IMR-90 (cell line): Measurements from ENCODE around the gene CNKSR3. TPM values are rescaled to one million over a fixed set of nuclear protein-coding genes. Genes with fewer than 3 reads are reported as not detected.

Experiments used
- ATAC-seq: fragments of 200-7000 bp; cut with Tn5 transposase; 2 replicates; pipeline ENCODE4 v1.9.1; 2020; ENCODE audit warnings: low read depth, mild to moderate bottlenecking, moderate library complexity
- BruUV-seq: library from RNA; stranded (reverse); fragments of 400-500 nt; replicated peaks from 2 replicates; lab custom pipeline; 2021; lab: Mats Ljungman, UMichigan
- CTCF ChIA-PET: fragments of 300-600 bp; formaldehyde crosslinking; extraction: SDS; loops from one replicate; lab custom pipeline; 2021; ENCODE audit warnings: antibody characterized with exemption; lab: Yijun Ruan, JAX
- POLR2A ChIA-PET: fragments of 300-600 bp; sonication (Branson Sonifier 250); formaldehyde crosslinking; loops from one replicate; lab custom pipeline; 2022; ENCODE audit warnings: antibody characterized with exemption; ENCODE audit not compliant: unreplicated experiment; lab: Charles Lee
- DNase-seq: peaks from one replicate; pipeline ENCODE4 v3.0.0; 2013
- H2AFZ ChIP-seq: replicated peaks from 2 replicates; pipeline ENCODE3; 2013; ENCODE audit warnings: low read length, mild to moderate bottlenecking; ENCODE audit not compliant: poor library complexity
- H2AK5ac ChIP-seq: 2 replicates; pipeline ENCODE4 v1.6.1; 2013; ENCODE audit warnings: low read depth, low read length, inconsistent platforms
- H2AK9ac ChIP-seq: replicated peaks from 2 replicates; pipeline ENCODE3; 2013; ENCODE audit warnings: mild to moderate bottlenecking, low read depth, low read length, moderate library complexity; ENCODE audit not compliant: poor library complexity
- H2BK120ac ChIP-seq: 2 replicates; pipeline ENCODE4 v1.6.1; 2013; ENCODE audit warnings: low read depth, low read length, inconsistent platforms
- H2BK15ac ChIP-seq: 3 replicates; pipeline ENCODE4 v1.6.1; 2013; ENCODE audit warnings: low read depth, low read length, inconsistent platforms
- H2BK20ac ChIP-seq: 2 replicates; pipeline ENCODE4 v1.6.1; 2013; ENCODE audit warnings: low read depth, mild to moderate bottlenecking, inconsistent platforms, low read length, moderate library complexity
- H2BK5ac ChIP-seq: 2 replicates; pipeline ENCODE4 v1.6.1; 2013; ENCODE audit warnings: mild to moderate bottlenecking, low read depth, low read length, inconsistent platforms; ENCODE audit not compliant: poor library complexity, severe bottlenecking
- H3K14ac ChIP-seq: replicated peaks from 2 replicates; pipeline ENCODE4 v1.6.1; 2013; ENCODE audit warnings: low read depth, low read length, inconsistent platforms
- H3K18ac ChIP-seq: 2 replicates; pipeline ENCODE4 v1.6.1; 2013; ENCODE audit warnings: low read depth, low read length, control low read depth
- H3K23ac ChIP-seq: 2 replicates; pipeline ENCODE4 v1.6.1; 2013; ENCODE audit warnings: low read depth, low read length, inconsistent platforms
- H3K27ac ChIP-seq: 2 replicates; pipeline ENCODE4 v1.5.1; 2013; ENCODE audit warnings: mild to moderate bottlenecking, control low read depth, low read length; ENCODE audit not compliant: insufficient read depth
- H3K27me3 ChIP-seq: 2 replicates; pipeline ENCODE4 v1.6.1; 2013; ENCODE audit warnings: low read length; ENCODE audit not compliant: control insufficient read depth, insufficient read depth
- H3K36me3 ChIP-seq: 2 replicates; pipeline ENCODE4 v1.6.1; 2013; ENCODE audit warnings: low read length, mixed read lengths; ENCODE audit not compliant: control insufficient read depth, insufficient read depth
- H3K4ac ChIP-seq: 2 replicates; pipeline ENCODE4 v1.6.1; 2013; ENCODE audit warnings: low read depth, low read length, inconsistent platforms
- H3K4me1 ChIP-seq: 2 replicates; pipeline ENCODE4 v1.6.1; 2013; ENCODE audit warnings: low read length, mixed read lengths; ENCODE audit not compliant: control insufficient read depth, insufficient read depth
- H3K4me2 ChIP-seq: 2 replicates; pipeline ENCODE4 v1.6.1; 2013; ENCODE audit warnings: low read depth, mild to moderate bottlenecking, control low read depth, low read length, moderate library complexity
- H3K4me3 ChIP-seq: 2 replicates; pipeline ENCODE4 v1.5.1; 2013; ENCODE audit warnings: low read depth, mild to moderate bottlenecking, control low read depth, low read length, moderate library complexity; ENCODE audit not compliant: insufficient read depth
- H3K56ac ChIP-seq: 2 replicates; pipeline ENCODE4 v1.6.1; 2013; ENCODE audit warnings: low read length, inconsistent platforms; ENCODE audit not compliant: insufficient read depth; ENCODE audit errors: extremely low read depth
- H3K79me1 ChIP-seq, 2 experiments: 2 replicates each; pipeline ENCODE4 v1.6.1; 2013; ENCODE audit warnings: low read length in 2 of 2, inconsistent platforms in 1 of 2, low read depth in 1 of 2
- H3K9ac ChIP-seq: 2 replicates; pipeline ENCODE4 v1.6.1; 2013; ENCODE audit warnings: low read depth, low read length, control low read depth
- H3K9me1 ChIP-seq: 2 replicates; pipeline ENCODE4 v1.6.1; 2013; ENCODE audit warnings: low read length, inconsistent platforms; ENCODE audit not compliant: insufficient read depth
- H3K9me3 ChIP-seq: 2 replicates; pipeline ENCODE4 v1.6.1; 2013; ENCODE audit warnings: low read length; ENCODE audit not compliant: control insufficient read depth, insufficient read depth
- H4K20me1 ChIP-seq: 2 replicates; pipeline ENCODE4 v1.6.1; 2013; ENCODE audit warnings: low read length, inconsistent platforms; ENCODE audit not compliant: insufficient read depth
- H4K5ac ChIP-seq: 2 replicates; pipeline ENCODE4 v1.6.1; 2013; ENCODE audit warnings: mild to moderate bottlenecking, low read depth, low read length, control low read depth
- H4K8ac ChIP-seq, 2 experiments: 2 replicates each; pipeline ENCODE4 v1.6.1; 2013; ENCODE audit warnings: low read depth in 2 of 2, low read length in 2 of 2, control low read depth in 1 of 2, inconsistent platforms in 1 of 2
- H4K91ac ChIP-seq: 2 replicates; pipeline ENCODE4 v1.6.1; 2013; ENCODE audit warnings: low read depth, low read length, inconsistent platforms; ENCODE audit not compliant: insufficient read depth
- BHLHE40 ChIP-seq: fragments of 150-350 bp; IDR thresholded peaks from 2 replicates; pipeline ENCODE4 v1.6.1; 2016; ENCODE audit warnings: mild to moderate bottlenecking, low read depth, low read length
- CEBPB ChIP-seq: IDR thresholded peaks from 2 replicates; pipeline ENCODE4 v1.6.1; 2012; ENCODE audit warnings: low read depth, low read length, improper control_type of control experiment
- CHD1 ChIP-seq: IDR thresholded peaks from 2 replicates; pipeline ENCODE4 v1.6.1; 2012; ENCODE audit warnings: low read depth, low read length, improper control_type of control experiment
- FOS ChIP-seq: fragments of 150-350 bp; IDR thresholded peaks from 2 replicates; pipeline ENCODE4 v1.6.1; 2016; ENCODE audit warnings: low read depth, low read length
- MAZ ChIP-seq: IDR thresholded peaks from 2 replicates; pipeline ENCODE4 v1.6.1; 2012; ENCODE audit warnings: low read depth, mild to moderate bottlenecking, low read length, improper control_type of control experiment, moderate library complexity, borderline replicate concordance
- MXI1 ChIP-seq: IDR thresholded peaks from 2 replicates; pipeline ENCODE4 v1.6.1; 2012; ENCODE audit warnings: low read depth, mild to moderate bottlenecking, low read length, moderate library complexity, borderline replicate concordance
- NFE2L2 ChIP-seq: fragments of 150-350 bp; IDR thresholded peaks from 2 replicates; pipeline ENCODE4 v1.6.1; 2016; ENCODE audit warnings: low read depth, mild to moderate bottlenecking, low read length
- POLR2A ChIP-seq: IDR thresholded peaks from 2 replicates; pipeline ENCODE4 v1.6.1; 2012; ENCODE audit warnings: mild to moderate bottlenecking, low read depth, low read length
- RAD21 ChIP-seq: IDR thresholded peaks from 2 replicates; pipeline ENCODE4 v1.6.1; 2012; ENCODE audit warnings: low read length, improper control_type of control experiment
- RCOR1 ChIP-seq: IDR thresholded peaks from 2 replicates; pipeline ENCODE4 v1.6.1; 2012; ENCODE audit warnings: mild to moderate bottlenecking, low read length, improper control_type of control experiment; ENCODE audit not compliant: insufficient replicate concordance
- RFX5 ChIP-seq: IDR thresholded peaks from 2 replicates; pipeline ENCODE4 v1.8.0; 2012; ENCODE audit warnings: low read depth, mild to moderate bottlenecking, low read length, moderate library complexity
- SMC3 ChIP-seq: fragments of 150-350 bp; IDR thresholded peaks from 2 replicates; pipeline ENCODE4 v1.6.1; 2016; ENCODE audit warnings: low read depth, mild to moderate bottlenecking, antibody characterized with exemption, low read length, moderate library complexity
- WGBS, 2 experiments: methylation state at CpG; one replicate each; pipeline versions ENCODE4 v1.1.5 to v1.1.7; 2013; ENCODE audit warnings: missing lambda C conversion rate in 2 of 2; ENCODE audit not compliant: insufficient read length in 1 of 2; ENCODE audit errors: extremely low coverage in 2 of 2; 5-methylcytosine and 5-hydroxymethylcytosine counted together
- dilution Hi-C: fragments of 300-500 bp; cut with HindIII; formaldehyde crosslinking; loops from one replicate; pipeline ENCODE4 v1.14.3; 2018; ENCODE audit warnings: low sequenced_read_pairs; ENCODE audit not compliant: unreplicated experiment
- in situ Hi-C: fragments of 300-500 bp; cut with MboI; formaldehyde crosslinking; loops from 3 replicates; pipeline ENCODE4 v1.14.3; 2019; ENCODE audit warnings: low sequenced_read_pairs, inconsistent platforms, mixed read lengths
- intact Hi-C: fragments of 100-400 bp; cut with micrococcal nuclease; formaldehyde crosslinking; loops from 2 replicates; pipeline ENCODE4 v1.10.0; 2022
- polyA plus RNA-seq, 3 experiments: library from polyadenylated mRNA; depleted of rRNA; stranded (reverse); fragments of >200 nt; gene quantifications; 2 replicates each; pipeline ENCODE4 v1.2.3, GENCODE V29; 2012; ENCODE audit warnings: low replicate concordance in 1 of 3
- total RNA-seq: library from RNA; depleted of rRNA; stranded (reverse); fragments of >200 nt; gene quantifications from 2 replicates; pipeline ENCODE4 v1.2.3, GENCODE V29; 2012
- TF ChIP-seq, protein P1 (sequence below): conservative IDR thresholded peaks from 2 replicates; pipeline ENCODE4 v1.5.1; 2012; ENCODE audit warnings: mild to moderate bottlenecking, low read depth, low read length, improper control_type of control experiment
- TF ChIP-seq, protein P2 (sequence below): fragments of 150-350 bp; IDR thresholded peaks from 2 replicates; pipeline ENCODE4 v1.6.1; 2017; ENCODE audit warnings: mild to moderate bottlenecking, antibody characterized with exemption, low read length, low read depth
- TF ChIP-seq, protein P3 (sequence below): fragments of 150-350 bp; IDR thresholded peaks from 2 replicates; pipeline ENCODE4 v1.6.1; 2016; ENCODE audit warnings: low read depth, mild to moderate bottlenecking, low read length, moderate library complexity, borderline replicate concordance

The CNKSR3 gene
- total and polyA plus RNA-seq, 2 of the 4 experiments (the other 2 are of a cell fraction) = 6.7 to 15.8 TPM

DNA sequence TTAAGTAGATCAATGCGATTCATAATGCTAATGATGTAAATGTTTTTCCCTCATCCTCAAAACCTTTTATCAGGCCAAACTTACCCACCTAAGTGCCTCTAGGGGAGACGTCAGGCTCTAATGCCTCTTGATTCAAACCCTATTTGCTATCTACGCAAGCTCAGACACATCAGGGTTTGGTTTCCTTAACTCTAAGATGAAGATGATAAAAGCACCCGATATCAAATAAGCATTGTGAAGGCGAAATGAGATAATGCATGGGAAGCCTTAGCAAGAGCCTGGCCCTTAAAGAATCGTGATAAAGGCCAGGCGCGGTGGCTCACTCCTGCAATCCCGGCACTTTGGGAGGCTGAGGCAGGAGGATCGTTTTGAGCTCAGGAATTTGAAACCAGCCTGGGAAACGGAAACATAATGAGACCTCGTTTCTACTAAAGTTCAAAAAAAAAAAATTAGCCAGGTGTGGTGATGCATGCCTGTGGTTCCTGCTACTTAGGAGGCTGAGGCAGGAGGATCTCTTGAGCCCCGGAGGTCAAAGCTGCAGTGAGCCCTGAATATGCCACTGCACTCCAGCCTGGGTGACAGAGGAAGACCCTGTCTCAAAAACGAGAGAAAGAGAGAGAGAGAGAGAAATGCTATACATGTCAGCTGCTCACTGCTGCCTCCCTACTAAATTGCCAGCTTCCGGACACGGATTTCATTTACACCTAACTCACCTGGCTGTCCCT is 13.5 kb downstream of the CNKSR3 start:
- Histone ChIP-seq H4K91ac (no peak overlapping the region), H3K4me2 (no peak overlapping the region), H3K4ac (no peak overlapping the region), H3K18ac (no peak overlapping the region), H4K20me1 (peaks cover 21% of the 10 kb centered on the region), H3K79me1 (peaks cover 33 to 80% of the 10 kb centered on the region in 2 experiments; a peak in 3 of 4 replicates), H3K9me3 (no peaks in the 10 kb centered on the region), H3K9me1 (peaks cover 11% of the 10 kb centered on the region; the same call in 1 of the 2 replicates), H3K23ac (no peak overlapping the region), H2BK120ac (no peak overlapping the region), H2AK5ac (no peak overlapping the region), H4K8ac (no peak overlapping the region), H3K36me3 (peaks cover 1% of the 10 kb centered on the region; the same call in 1 of the 2 replicates), H3K9ac (no peak overlapping the region), H2BK15ac (no peak overlapping the region), H2BK20ac (no peak overlapping the region), H4K5ac (no peak overlapping the region), H3K4me1 (peaks cover 1% of the 10 kb centered on the region), H2AK9ac (no peak overlapping the region), H3K27ac (no peak overlapping the region), H3K14ac (no peak overlapping the region), H2AFZ (no peak overlapping the region), H3K27me3 (no peaks in the 10 kb centered on the region), H3K56ac (no peak overlapping the region), H3K4me3 (no peak overlapping the region), H2BK5ac (no peak overlapping the region)
- intact Hi-C loops = no loop called here
- DNase-seq (no peak), ATAC-seq (no peak)
- ChIA-PET CTCF (interaction anchor here (0.7 kb wide), 1 partner anchor 12 kb away, joined by 7 read pairs; no protein-coding TSS in a partner anchor), POLR2A (interaction anchor here (1.2 kb wide), 1 partner anchor 11 kb away, joined by 3 read pairs; no protein-coding TSS in a partner anchor)
- BruUV-seq = no TSS peak
- 80% methylated on average over 2 of the region's 16 CpGs; no CpG with 5 or more reads in 1 of the 2 experiments for WGBS, 2 experiments
- in situ Hi-C loops = no loop called here
- dilution Hi-C loops = no loop called here
- TF ChIP-seq FOS (no peak), RFX5 (no peak), BHLHE40 (no peak), RCOR1 (no peak), MXI1 (no peak), SMC3 (no peak), CEBPB (no peak), RAD21 (no peak), NFE2L2 (no peak), CHD1 (no peak), POLR2A (no peak), MAZ (no peak)
- TF ChIP-seq, protein P1, sequence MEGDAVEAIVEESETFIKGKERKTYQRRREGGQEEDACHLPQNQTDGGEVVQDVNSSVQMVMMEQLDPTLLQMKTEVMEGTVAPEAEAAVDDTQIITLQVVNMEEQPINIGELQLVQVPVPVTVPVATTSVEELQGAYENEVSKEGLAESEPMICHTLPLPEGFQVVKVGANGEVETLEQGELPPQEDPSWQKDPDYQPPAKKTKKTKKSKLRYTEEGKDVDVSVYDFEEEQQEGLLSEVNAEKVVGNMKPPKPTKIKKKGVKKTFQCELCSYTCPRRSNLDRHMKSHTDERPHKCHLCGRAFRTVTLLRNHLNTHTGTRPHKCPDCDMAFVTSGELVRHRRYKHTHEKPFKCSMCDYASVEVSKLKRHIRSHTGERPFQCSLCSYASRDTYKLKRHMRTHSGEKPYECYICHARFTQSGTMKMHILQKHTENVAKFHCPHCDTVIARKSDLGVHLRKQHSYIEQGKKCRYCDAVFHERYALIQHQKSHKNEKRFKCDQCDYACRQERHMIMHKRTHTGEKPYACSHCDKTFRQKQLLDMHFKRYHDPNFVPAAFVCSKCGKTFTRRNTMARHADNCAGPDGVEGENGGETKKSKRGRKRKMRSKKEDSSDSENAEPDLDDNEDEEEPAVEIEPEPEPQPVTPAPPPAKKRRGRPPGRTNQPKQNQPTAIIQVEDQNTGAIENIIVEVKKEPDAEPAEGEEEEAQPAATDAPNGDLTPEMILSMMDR = no peak
- TF ChIP-seq, protein P2, sequence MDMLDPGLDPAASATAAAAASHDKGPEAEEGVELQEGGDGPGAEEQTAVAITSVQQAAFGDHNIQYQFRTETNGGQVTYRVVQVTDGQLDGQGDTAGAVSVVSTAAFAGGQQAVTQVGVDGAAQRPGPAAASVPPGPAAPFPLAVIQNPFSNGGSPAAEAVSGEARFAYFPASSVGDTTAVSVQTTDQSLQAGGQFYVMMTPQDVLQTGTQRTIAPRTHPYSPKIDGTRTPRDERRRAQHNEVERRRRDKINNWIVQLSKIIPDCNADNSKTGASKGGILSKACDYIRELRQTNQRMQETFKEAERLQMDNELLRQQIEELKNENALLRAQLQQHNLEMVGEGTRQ = no peak
- TF ChIP-seq, protein P3, sequence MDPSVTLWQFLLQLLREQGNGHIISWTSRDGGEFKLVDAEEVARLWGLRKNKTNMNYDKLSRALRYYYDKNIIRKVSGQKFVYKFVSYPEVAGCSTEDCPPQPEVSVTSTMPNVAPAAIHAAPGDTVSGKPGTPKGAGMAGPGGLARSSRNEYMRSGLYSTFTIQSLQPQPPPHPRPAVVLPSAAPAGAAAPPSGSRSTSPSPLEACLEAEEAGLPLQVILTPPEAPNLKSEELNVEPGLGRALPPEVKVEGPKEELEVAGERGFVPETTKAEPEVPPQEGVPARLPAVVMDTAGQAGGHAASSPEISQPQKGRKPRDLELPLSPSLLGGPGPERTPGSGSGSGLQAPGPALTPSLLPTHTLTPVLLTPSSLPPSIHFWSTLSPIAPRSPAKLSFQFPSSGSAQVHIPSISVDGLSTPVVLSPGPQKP = no peak
